IPS-18a (cell line): Measurements from ENCODE around the gene AP3B1.

ENCODE experiments used
- H3K27ac ChIP-seq: one replicate; pipeline ENCODE4 v1.5.1; 2013; ENCODE audit warnings: low read length
- H3K27me3 ChIP-seq: one replicate; pipeline ENCODE4 v1.6.1; 2013; ENCODE audit warnings: mild to moderate bottlenecking, low read length; ENCODE audit not compliant: control insufficient read depth, insufficient read depth
- H3K36me3 ChIP-seq: one replicate; pipeline ENCODE4 v1.6.1; 2013; ENCODE audit warnings: low read depth, low read length; ENCODE audit not compliant: control insufficient read depth
- H3K4me1 ChIP-seq: one replicate; pipeline ENCODE4 v1.6.1; 2013; ENCODE audit warnings: low read depth, low read length; ENCODE audit not compliant: control insufficient read depth
- H3K4me3 ChIP-seq: one replicate; pipeline ENCODE4 v1.5.1; 2013; ENCODE audit warnings: low read length
- H3K9ac ChIP-seq: one replicate; pipeline ENCODE4 v1.6.1; 2013; ENCODE audit warnings: mild to moderate bottlenecking, low read length, moderate library complexity
- H3K9me3 ChIP-seq: one replicate; pipeline ENCODE4 v1.6.1; 2013; ENCODE audit warnings: low read depth, low read length; ENCODE audit not compliant: control insufficient read depth

Gene AP3B1

DNA sequence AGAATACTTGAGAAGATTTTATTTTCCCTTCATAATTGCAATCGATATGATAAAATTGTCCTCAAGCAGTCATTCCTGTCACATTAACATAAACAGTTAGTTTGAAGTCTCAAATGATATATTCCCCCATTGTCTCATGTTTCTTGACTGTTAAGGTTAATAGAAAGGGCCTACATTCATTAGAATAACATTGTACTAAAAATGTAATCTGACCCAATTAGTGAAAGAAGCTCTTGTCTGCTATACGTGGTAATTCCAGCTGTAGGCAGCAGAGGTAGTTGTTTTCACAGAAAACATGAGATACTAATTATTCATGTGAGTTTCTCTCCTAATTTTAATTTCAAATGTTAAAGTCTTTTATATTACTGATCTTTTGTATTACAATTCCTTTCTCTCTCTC, 25.9 kb upstream of the AP3B1 start:
- Histone ChIP-seq H3K27ac (no peak overlapping the region), H3K4me3 (no peak overlapping the region), H3K27me3 (no peaks in the 10 kb centered on the region), H3K9ac (no peak overlapping the region), H3K4me1 (peaks cover 8% of the 10 kb centered on the region), H3K9me3 (no peaks in the 10 kb centered on the region), H3K36me3 (no peaks in the 10 kb centered on the region)

DNA sequence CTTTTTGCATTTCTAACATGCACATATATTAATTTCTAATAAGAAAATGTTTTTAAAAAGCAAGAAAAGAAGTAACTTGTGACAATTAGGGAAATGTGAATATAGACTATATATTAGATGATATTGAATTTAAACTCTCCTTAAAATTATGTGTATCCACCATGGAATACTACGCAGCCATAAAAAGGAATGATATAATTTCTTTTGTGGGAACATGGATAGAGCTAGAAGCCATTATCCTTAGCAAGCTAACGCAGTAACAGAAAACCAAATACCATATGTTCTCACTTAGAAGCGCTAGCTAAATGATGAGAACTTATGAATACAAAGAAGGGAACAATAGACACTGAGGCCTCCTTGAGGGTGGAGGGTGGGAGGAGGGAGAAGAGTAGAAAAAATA, 23.8 kb upstream of the AP3B1 start:
- no peaks in the 10 kb centered on the region for H3K36me3 ChIP-seq
- no peak overlapping the region for H3K4me3 ChIP-seq
- no peak overlapping the region for H3K27ac ChIP-seq
- no peaks in the 10 kb centered on the region for H3K27me3 ChIP-seq
- peaks cover 8% of the 10 kb centered on the region for H3K4me1 ChIP-seq
- no peak overlapping the region for H3K9ac ChIP-seq
- H3K9me3 ChIP-seq = no peaks in the 10 kb centered on the region

DNA sequence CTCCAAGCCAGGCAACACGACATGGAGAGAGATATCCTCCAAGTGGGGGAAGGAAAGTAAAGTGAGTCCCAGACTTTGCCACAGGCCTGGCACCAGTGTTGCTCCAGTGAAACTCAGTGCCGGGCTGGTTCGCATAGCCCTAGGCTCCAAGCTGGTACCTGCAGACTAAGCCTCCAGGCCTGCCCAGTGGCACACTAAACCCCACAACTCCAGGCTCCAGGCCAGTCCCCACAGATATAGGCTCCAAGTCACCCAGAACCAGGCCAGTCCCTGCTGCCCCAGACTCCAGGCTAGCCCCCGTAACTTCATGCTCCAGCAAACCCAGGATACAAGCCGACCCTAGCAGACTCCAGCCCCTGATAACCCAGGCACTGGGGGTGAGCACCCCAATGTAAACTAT, 23.0 kb upstream of the AP3B1 start:
- no peak overlapping the region for H3K9ac ChIP-seq
- H3K36me3 ChIP-seq = no peaks in the 10 kb centered on the region
- H3K27ac ChIP-seq = no peak overlapping the region
- H3K27me3 ChIP-seq = no peaks in the 10 kb centered on the region
- H3K4me3 ChIP-seq = no peak overlapping the region
- H3K4me1 ChIP-seq = peaks cover 8% of the 10 kb centered on the region
- H3K9me3 ChIP-seq = no peaks in the 10 kb centered on the region

DNA sequence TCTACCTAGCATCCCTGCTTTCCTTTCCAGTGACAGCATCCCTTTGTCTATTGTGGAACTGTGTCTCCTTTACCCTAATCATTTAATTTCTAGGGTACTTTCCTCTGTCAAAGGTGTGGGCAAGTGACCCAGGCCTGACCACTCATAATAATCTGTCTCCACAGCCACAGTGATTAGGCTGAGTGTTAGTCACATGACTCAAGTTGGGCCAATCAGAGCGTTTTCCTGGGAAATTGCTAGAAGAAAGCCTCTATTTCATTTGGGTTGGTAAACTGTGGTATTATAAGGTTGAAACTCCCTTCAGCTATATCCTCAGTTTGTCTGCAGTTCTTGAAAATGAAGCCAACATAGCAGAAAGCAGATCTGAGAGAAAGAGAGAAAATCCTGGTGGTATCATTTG, 14.2 kb upstream of the AP3B1 start:
- Histone ChIP-seq H3K4me1 (no peaks in the 10 kb centered on the region), H3K27ac (no peak overlapping the region), H3K9ac (no peak overlapping the region), H3K4me3 (no peak overlapping the region), H3K27me3 (no peaks in the 10 kb centered on the region), H3K9me3 (no peaks in the 10 kb centered on the region), H3K36me3 (no peaks in the 10 kb centered on the region)

DNA sequence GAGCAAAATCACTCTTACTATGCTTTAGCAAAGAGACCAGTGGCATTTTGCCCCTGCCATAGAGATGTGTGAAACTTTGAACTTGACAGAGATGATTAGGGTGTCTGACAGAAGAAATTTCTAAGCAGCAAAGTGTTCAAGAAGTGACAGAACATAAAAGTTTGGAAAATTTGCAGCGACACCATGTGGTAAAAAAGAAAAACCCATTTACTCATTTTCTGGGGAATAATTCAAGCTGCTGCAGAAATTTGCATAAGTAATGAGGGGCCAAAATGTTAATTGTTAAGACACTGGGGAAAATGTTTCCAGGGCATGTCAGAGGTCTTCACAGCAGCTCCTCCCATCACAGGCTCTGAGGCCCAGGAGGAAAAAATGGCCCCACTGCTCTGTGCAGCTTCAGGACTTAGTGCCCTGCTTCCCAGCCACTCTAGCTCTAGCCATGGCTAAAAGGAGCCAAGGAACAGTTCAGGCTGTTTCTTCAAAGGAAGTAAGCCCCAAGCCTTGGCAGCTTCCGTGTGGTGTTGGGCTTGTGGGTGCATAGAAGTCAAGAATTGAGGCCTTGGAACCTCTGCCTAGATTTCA, 6.1 kb upstream of the AP3B1 start:
- Histone ChIP-seq H3K36me3 (no peaks in the 10 kb centered on the region), H3K4me3 (no peak overlapping the region), H3K4me1 (no peaks in the 10 kb centered on the region), H3K9me3 (peaks cover 10% of the 10 kb centered on the region), H3K27me3 (peaks cover 4% of the 10 kb centered on the region), H3K27ac (no peak overlapping the region), H3K9ac (no peak overlapping the region)

DNA sequence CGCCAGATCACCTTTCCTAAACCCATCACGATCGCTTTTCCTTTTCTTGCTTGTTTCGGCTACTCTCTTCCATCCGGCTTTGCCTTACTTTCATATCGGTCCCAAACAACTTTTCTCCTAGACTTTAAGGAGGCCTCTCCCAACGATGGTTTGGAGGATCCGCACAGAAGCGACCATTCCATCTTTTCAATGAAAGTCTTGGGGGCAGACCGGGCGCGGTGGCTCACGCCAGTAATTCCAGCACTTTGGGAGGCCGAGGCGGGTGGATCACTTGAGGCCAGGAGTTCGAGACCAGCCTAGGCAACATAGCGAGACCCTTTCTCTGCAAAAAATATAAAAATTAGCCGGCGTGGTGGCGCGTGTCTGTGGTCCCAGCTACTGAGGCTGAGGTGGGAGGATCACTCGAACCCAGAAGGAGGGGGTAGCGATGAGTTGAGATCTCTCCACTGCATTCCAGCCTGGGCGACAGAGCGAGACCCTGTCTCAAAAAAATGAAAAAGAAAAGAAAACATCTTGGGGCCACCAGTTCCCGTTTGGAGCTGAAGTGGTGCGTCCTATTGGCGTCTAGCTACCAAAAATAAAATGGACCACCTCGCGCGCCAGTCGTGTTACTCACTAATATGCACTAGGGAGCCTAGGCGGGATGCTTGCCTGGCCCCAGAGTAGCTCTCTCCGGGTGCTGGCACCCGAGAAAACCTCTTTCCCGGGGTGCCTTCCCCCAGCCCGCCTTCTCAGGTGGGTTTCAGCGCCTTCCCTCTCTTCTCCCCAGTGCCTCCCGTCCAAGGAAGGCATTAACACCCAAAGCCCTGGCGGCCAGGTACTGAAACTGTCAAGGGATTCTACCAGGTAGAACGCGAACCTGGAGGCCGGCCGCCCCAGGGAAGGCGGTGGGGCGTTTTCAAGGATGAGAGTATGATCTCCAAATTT, 800 bp upstream of the AP3B1 start:
- Histone ChIP-seq H3K4me3 (peak overlapping the region; percentile 94), H3K9ac (peak overlapping the region; percentile 32), H3K4me1 (peaks cover 4% of the 10 kb centered on the region), H3K9me3 (peaks cover under 1% of the 10 kb centered on the region), H3K27ac (peak overlapping the region; percentile 49), H3K27me3 (peaks cover 4% of the 10 kb centered on the region), H3K36me3 (no peaks in the 10 kb centered on the region)

DNA sequence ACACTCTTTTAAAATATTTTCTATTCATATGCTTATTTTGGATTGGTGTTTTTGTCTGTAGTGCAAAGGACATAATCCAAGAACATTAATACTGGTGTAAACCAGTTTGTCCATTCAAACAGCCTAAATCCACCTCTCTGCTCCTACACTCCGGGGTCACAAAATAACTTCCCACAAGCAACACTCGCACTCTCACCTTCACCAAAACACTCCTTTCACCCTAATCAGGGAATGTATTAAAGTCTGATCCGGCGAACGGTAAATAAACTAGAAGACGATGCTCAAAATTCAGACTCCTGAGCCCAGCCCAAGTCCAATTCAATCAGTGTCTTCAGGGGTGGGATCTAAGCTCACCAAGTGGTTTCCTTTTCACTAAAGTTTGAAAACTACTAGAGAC, 649 bp downstream of the AP3B1 start:
- peak overlapping the region; percentile 51 for H3K27ac ChIP-seq
- peak overlapping the region; percentile 94 for H3K4me3 ChIP-seq
- no peaks in the 10 kb centered on the region for H3K9me3 ChIP-seq
- H3K27me3 ChIP-seq = peaks cover 4% of the 10 kb centered on the region
- peak overlapping the region; percentile 85 for H3K9ac ChIP-seq
- no peaks in the 10 kb centered on the region for H3K36me3 ChIP-seq
- H3K4me1 ChIP-seq = peaks cover 4% of the 10 kb centered on the region

DNA sequence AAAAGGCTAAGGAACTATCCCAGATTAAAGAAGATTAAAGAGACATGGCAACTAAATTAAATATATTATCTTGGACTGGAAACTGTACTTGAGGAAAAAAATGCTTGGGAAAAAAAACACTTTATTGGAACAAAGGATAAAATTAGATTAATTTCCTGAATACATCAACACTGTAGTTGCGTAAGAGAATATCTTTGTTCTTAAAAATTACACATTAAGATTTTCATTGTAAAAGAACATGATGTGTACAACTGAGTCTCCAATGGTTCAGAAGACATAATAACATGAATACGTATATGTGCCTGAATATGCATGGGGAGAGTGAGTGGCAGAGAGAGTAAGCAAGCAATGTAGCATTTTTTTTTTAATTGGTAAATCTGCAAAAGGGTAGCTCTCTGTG, 2.8 kb downstream of the AP3B1 start:
- peaks cover 4% of the 10 kb centered on the region for H3K27me3 ChIP-seq
- H3K4me3 ChIP-seq = no peak overlapping the region
- H3K9me3 ChIP-seq = no peaks in the 10 kb centered on the region
- no peak overlapping the region for H3K9ac ChIP-seq
- H3K27ac ChIP-seq = no peak overlapping the region
- no peaks in the 10 kb centered on the region for H3K36me3 ChIP-seq
- peaks cover 10% of the 10 kb centered on the region for H3K4me1 ChIP-seq

DNA sequence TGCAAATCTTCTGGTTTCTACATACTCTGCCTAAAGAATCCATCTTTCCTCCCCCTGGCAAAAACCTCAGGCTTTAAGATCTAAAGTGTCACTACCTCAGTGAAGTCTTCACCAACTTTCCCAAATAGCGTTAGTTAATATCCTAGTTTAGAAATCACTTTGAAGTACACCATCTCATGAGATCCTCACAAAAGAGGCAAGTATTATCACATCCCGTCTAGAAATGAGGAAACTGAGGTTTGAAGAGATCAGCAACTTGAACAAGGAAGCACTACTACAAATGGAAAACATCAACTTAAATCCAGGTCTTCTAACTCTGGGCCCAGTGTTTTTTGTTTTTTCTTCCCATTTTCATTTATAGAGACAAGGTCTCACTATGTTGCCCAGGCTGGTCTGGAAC, 4.6 kb downstream of the AP3B1 start:
- no peak overlapping the region for H3K9ac ChIP-seq
- no peak overlapping the region for H3K4me3 ChIP-seq
- no peaks in the 10 kb centered on the region for H3K36me3 ChIP-seq
- no peaks in the 10 kb centered on the region for H3K9me3 ChIP-seq
- no peaks in the 10 kb centered on the region for H3K27me3 ChIP-seq
- no peak overlapping the region for H3K27ac ChIP-seq
- peaks cover 10% of the 10 kb centered on the region for H3K4me1 ChIP-seq

DNA sequence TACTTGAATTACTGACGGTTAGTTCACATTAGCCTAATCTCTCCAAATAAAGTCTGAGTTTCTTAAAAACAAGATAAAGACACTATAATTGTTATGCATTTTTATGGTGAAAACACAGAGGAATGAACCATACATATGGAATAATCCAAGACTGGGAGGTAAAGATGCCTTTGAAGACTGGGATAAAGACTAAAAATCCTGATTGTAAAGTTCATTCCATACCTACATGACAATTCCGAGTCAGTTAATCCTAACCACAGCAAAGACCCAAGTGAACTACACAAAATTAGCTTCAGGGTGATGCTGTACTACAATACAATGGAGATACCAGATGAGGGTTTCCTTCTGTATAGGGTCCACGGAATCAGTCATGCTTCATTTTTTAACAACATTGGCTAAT, 6.3 kb downstream of the AP3B1 start:
- H3K27me3 ChIP-seq = no peaks in the 10 kb centered on the region
- H3K36me3 ChIP-seq = no peaks in the 10 kb centered on the region
- H3K9me3 ChIP-seq = no peaks in the 10 kb centered on the region
- no peak overlapping the region for H3K27ac ChIP-seq
- H3K9ac ChIP-seq = no peak overlapping the region
- H3K4me1 ChIP-seq = peaks cover 8% of the 10 kb centered on the region
- no peak overlapping the region for H3K4me3 ChIP-seq

DNA sequence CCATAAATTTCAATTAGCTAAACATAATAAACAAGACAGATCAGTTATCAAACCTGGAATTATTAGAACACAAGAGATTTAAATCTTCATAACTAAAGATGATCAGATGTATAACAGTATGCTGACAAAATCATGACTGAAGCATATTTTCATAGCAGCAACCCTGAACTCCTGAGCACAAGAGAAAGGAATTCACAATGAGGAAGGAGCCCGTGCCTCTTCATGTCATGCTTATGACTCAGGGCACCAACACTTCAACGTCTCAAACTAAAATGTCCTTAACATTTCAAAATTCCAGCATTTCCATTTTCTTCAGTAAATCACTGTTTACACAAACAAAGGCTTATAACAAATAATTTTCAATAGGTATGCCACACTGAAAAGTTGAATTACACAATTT, 6.7 kb downstream of the AP3B1 start:
- Histone ChIP-seq H3K4me3 (no peak overlapping the region), H3K27ac (no peak overlapping the region), H3K27me3 (no peaks in the 10 kb centered on the region), H3K36me3 (no peaks in the 10 kb centered on the region), H3K9ac (no peak overlapping the region), H3K4me1 (peaks cover 6% of the 10 kb centered on the region), H3K9me3 (no peaks in the 10 kb centered on the region)

DNA sequence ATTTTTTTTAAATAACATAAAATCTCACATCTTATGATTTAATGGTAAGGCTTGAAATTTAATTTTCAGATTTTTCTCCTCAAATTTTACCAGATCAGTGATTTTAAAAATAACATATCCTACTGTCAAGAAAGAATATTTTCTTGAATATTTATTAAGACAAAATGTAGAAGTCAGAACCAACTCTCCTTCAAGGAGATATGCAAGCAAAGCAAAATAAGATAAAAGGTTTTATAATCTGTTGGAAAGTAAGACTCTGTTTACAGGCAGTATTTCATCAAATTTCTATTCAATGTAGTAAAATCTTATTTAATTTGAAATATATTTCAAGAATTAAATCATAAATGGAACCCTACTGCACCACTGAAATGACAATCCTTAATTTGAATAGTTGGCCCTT, 7.3 kb downstream of the AP3B1 start:
- Histone ChIP-seq H3K4me3 (no peak overlapping the region), H3K9me3 (no peaks in the 10 kb centered on the region), H3K27ac (no peak overlapping the region), H3K9ac (no peak overlapping the region), H3K27me3 (no peaks in the 10 kb centered on the region), H3K4me1 (peaks cover 6% of the 10 kb centered on the region), H3K36me3 (no peaks in the 10 kb centered on the region)
